Measurements from ENCODE around the gene OVCH1. TPM values are rescaled to one million over a fixed set of nuclear protein-coding genes. Genes with fewer than 3 reads are reported as not detected.

The OVCH1 gene
- total RNA-seq, 2 experiments from 2014 or later = not detected

GRCh38 chr12:29505122-29505521, 7.6 kb upstream of the OVCH1 start:
- CTCF ChIA-PET (ENCODE audit: unreplicated experiment) = no interaction called here

DNA sequence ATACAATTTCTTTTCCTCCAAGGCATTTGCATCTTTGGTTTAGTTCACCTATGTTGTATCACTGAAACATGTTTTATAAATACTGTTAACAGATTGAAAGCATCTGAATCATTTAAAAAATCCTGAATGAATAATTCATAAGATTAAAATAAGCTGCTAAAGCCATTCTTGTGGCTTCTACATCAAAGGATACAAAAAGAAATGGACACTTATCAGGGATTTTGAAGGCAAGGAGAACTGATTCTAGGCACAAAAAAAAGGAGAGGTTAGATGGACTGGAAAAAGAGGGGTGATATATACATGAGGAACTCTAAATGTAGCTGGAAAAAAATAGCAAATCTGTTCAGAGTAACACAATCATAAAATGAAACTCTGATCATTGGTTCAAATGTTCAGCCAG, 5.8 kb upstream of the OVCH1 start:
- H3K4me2 ChIP-seq (ENCODE audit: low read length) = no peak overlapping the region
- 0 out of 2 replicates have a peak, but pooled peaks cover 3% of the 10 kb centered on the region for H3K9me2 ChIP-seq (ENCODE audit: insufficient read depth, low read length)
- TF ChIP-seq EZH2phosphoT487 (IDR thresholded peaks at IDR 0.05; ENCODE audit: borderline replicate concordance, low read depth, low read length) = no peak
- TF ChIP-seq, protein P1, sequence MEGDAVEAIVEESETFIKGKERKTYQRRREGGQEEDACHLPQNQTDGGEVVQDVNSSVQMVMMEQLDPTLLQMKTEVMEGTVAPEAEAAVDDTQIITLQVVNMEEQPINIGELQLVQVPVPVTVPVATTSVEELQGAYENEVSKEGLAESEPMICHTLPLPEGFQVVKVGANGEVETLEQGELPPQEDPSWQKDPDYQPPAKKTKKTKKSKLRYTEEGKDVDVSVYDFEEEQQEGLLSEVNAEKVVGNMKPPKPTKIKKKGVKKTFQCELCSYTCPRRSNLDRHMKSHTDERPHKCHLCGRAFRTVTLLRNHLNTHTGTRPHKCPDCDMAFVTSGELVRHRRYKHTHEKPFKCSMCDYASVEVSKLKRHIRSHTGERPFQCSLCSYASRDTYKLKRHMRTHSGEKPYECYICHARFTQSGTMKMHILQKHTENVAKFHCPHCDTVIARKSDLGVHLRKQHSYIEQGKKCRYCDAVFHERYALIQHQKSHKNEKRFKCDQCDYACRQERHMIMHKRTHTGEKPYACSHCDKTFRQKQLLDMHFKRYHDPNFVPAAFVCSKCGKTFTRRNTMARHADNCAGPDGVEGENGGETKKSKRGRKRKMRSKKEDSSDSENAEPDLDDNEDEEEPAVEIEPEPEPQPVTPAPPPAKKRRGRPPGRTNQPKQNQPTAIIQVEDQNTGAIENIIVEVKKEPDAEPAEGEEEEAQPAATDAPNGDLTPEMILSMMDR (conservative IDR thresholded peaks at IDR 0.05; ENCODE audit: low read length) = no peak
- POLR2A ChIA-PET = interaction anchor here (1.2 kb wide), 1 partner anchor 16 kb away, joined by 6 read pairs; no protein-coding TSS in a partner anchor
- H3K9me3 ChIP-seq (ENCODE audit: low read length) = no peaks in the 10 kb centered on the region
- no peak overlapping the region for H2AFZ ChIP-seq (ENCODE audit: low read length)
- no peaks in the 10 kb centered on the region for H4K20me1 ChIP-seq (ENCODE audit: insufficient read depth, low read length)
- no peak overlapping the region for H3K27ac ChIP-seq (ENCODE audit: low read depth, low read length, poor library complexity, severe bottlenecking)
- H3K4me3 ChIP-seq (ENCODE audit: low read depth, low read length, poor library complexity, severe bottlenecking) = no peak overlapping the region
- CTCF ChIA-PET (ENCODE audit: unreplicated experiment) = no interaction called here
- H3K36me3 ChIP-seq (ENCODE audit: insufficient read depth, low read length) = no peaks in the 10 kb centered on the region
- H3K79me2 ChIP-seq (ENCODE audit: insufficient read depth, low read depth, low read length) = no peaks in the 10 kb centered on the region
- no peak for DNase-seq (ENCODE audit: low spot score)
- peaks cover 13% of the 10 kb centered on the region for H3K4me1 ChIP-seq (ENCODE audit: insufficient read depth, low read length, poor library complexity, severe bottlenecking)
- BruUV-seq (replicated peaks) = no TSS peak
- intact Hi-C loops (cut with micrococcal nuclease; ENCODE audit: unreplicated experiment) = no loop called here

More at GRCh38 chr12:29505122-29505521, 7.6 kb upstream of the OVCH1 start:
- no peaks in the 10 kb centered on the region for H3K79me2 ChIP-seq (ENCODE audit: insufficient read depth, low read depth, low read length)
- H3K4me1 ChIP-seq (ENCODE audit: insufficient read depth, low read length, poor library complexity, severe bottlenecking) = peaks cover 13% of the 10 kb centered on the region
- no peak overlapping the region for H3K4me2 ChIP-seq (ENCODE audit: low read length)
- H3K9me3 ChIP-seq (ENCODE audit: low read length) = no peaks in the 10 kb centered on the region
- 0 out of 2 replicates have a peak, but pooled peaks cover 3% of the 10 kb centered on the region for H3K9me2 ChIP-seq (ENCODE audit: insufficient read depth, low read length)
- no peak overlapping the region for H3K27ac ChIP-seq (ENCODE audit: low read depth, low read length, poor library complexity, severe bottlenecking)
- H3K4me3 ChIP-seq (ENCODE audit: low read depth, low read length, poor library complexity, severe bottlenecking) = no peak overlapping the region
- POLR2A ChIA-PET = no interaction called here
- no peak for TF ChIP-seq EZH2phosphoT487 (IDR thresholded peaks at IDR 0.05; ENCODE audit: borderline replicate concordance, low read depth, low read length)
- TF ChIP-seq, protein P1 (conservative IDR thresholded peaks at IDR 0.05; ENCODE audit: low read length) = no peak
- no peaks in the 10 kb centered on the region for H3K36me3 ChIP-seq (ENCODE audit: insufficient read depth, low read length)
- intact Hi-C loops (cut with micrococcal nuclease; ENCODE audit: unreplicated experiment) = no loop called here
- H4K20me1 ChIP-seq (ENCODE audit: insufficient read depth, low read length) = no peaks in the 10 kb centered on the region
- no TSS peak for BruUV-seq (replicated peaks)
- H2AFZ ChIP-seq (ENCODE audit: low read length) = no peak overlapping the region
- no peak for DNase-seq (ENCODE audit: low spot score)

GRCh38 chr12:29499235-29499634, 1.7 kb upstream of the OVCH1 start:
- H3K9me2 ChIP-seq (ENCODE audit: insufficient read depth, low read length) = 0 out of 2 replicates have a peak, but pooled peaks cover 3% of the 10 kb centered on the region
- no peaks in the 10 kb centered on the region for H3K79me2 ChIP-seq (ENCODE audit: insufficient read depth, low read depth, low read length)
- H3K9me3 ChIP-seq (ENCODE audit: low read length) = no peaks in the 10 kb centered on the region
- no TSS peak for BruUV-seq (replicated peaks)
- intact Hi-C loops (cut with micrococcal nuclease; ENCODE audit: unreplicated experiment) = no loop called here
- no peaks in the 10 kb centered on the region for H4K20me1 ChIP-seq (ENCODE audit: insufficient read depth, low read length)
- H3K36me3 ChIP-seq (ENCODE audit: insufficient read depth, low read length) = no peaks in the 10 kb centered on the region
- no peak overlapping the region for H3K4me3 ChIP-seq (ENCODE audit: low read depth, low read length, poor library complexity, severe bottlenecking)
- ChIA-PET POLR2A (no interaction called here), CTCF (ENCODE audit: unreplicated experiment) (interaction anchor here (0.6 kb wide), 1 partner anchor 158 kb away, joined by 3 read pairs; no protein-coding TSS in a partner anchor)
- TF ChIP-seq EZH2phosphoT487 (IDR thresholded peaks at IDR 0.05; ENCODE audit: borderline replicate concordance, low read depth, low read length) = no peak
- TF ChIP-seq, protein P1 (conservative IDR thresholded peaks at IDR 0.05; ENCODE audit: low read length) = no peak
- DNase-seq (ENCODE audit: low spot score) = no peak
- peaks cover 13% of the 10 kb centered on the region for H3K4me1 ChIP-seq (ENCODE audit: insufficient read depth, low read length, poor library complexity, severe bottlenecking)
- no peak overlapping the region for H2AFZ ChIP-seq (ENCODE audit: low read length)
- H3K27ac ChIP-seq (ENCODE audit: low read depth, low read length, poor library complexity, severe bottlenecking) = no peak overlapping the region
- H3K4me2 ChIP-seq (ENCODE audit: low read length) = no peak overlapping the region
